ENCODE measurements around the gene DOCK8.

Gene DOCK8

DNA sequence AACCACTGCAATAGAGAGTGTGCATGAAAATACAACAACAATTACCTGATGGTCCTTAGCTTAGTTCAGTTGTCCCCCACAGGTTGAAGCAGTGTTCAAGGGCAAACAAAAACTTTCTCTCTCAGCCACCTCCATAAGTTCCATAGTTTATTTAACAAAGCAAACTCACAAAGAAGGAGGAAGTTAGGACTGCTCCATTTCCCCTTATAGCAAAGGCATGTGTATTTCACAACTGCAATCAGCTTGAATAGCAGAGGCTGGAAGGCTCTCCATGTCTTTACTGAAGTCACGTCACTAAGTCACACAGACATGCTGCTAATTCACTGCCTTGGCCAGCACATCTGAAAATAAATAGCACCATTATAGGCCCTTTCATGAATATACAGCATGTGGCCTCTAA is 43.3 kb downstream of the DOCK8 start:
- no peaks in the 10 kb centered on the region for H3K36me3 ChIP-seq (ENCODE audit: control insufficient read depth, insufficient read depth, low read length)
- peaks cover 5% of the 10 kb centered on the region for H3K4me1 ChIP-seq (ENCODE audit: control insufficient read depth, insufficient read depth, low read length)
- H3K9ac ChIP-seq (ENCODE audit: low read length) = no peak overlapping the region

DNA sequence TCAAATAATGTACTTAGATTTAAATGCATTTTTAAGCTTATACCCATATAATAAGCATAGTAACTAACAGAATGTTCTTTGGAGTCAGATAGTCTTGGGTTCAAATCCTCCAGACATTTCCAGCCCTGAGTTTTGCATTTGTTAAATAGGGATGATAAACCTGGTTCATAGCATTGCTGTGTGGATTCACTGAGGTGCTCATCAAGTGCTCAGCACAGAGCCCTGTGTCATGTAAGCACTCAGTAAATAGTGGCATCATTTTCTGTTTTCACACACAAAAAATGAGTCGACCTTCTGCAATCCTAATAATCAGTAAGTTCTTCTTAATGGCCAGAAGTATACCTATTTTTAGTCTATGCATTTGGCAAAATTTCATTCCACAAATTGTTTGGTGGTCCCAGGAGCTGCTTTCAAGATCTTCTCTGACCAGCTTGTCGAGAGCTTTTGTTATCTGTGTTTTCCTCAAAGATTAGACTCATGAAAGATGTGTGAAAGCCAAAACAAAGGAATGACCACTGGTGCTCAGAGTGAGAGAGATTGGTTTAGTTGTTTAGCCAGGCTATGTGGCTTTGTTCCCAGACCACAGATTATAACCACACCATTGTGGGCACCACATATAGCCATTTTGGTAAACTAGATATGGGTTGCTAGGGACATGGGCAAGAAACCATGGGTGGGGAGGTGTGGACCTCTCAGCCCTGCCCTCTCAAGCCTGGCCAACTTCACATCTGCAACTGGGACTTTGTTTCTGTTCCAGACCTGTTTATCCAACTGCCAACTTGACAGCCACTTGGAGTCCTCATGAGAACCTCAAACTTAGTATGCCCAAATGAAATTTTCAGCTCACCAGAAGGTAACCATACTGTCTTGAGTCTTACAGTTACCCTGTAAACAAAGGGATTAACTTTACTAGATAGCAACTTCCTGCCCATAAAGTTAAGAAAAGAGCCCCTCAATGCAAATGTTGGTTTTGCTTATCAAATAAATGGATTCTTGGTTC is 45.0 kb downstream of the DOCK8 start:
- Histone ChIP-seq H3K9ac (ENCODE audit: low read length) (no peak overlapping the region), H3K36me3 (ENCODE audit: control insufficient read depth, insufficient read depth, low read length) (no peaks in the 10 kb centered on the region), H3K27me3 (ENCODE audit: control insufficient read depth, insufficient read depth, low read length) (no peaks in the 10 kb centered on the region), H3K4me3 (ENCODE audit: low read length) (no peak overlapping the region), H3K4me1 (ENCODE audit: control insufficient read depth, insufficient read depth, low read length) (peaks cover 5% of the 10 kb centered on the region), H3K9me3 (ENCODE audit: control insufficient read depth, low read length) (no peaks in the 10 kb centered on the region)

More for the DNA sequence above, 43.3 kb downstream of the DOCK8 start:
- no peaks in the 10 kb centered on the region for H3K9me3 ChIP-seq (ENCODE audit: control insufficient read depth, low read length)
- no peak overlapping the region for H3K4me3 ChIP-seq (ENCODE audit: low read length)
- H3K27me3 ChIP-seq (ENCODE audit: control insufficient read depth, insufficient read depth, low read length) = no peaks in the 10 kb centered on the region

DNA sequence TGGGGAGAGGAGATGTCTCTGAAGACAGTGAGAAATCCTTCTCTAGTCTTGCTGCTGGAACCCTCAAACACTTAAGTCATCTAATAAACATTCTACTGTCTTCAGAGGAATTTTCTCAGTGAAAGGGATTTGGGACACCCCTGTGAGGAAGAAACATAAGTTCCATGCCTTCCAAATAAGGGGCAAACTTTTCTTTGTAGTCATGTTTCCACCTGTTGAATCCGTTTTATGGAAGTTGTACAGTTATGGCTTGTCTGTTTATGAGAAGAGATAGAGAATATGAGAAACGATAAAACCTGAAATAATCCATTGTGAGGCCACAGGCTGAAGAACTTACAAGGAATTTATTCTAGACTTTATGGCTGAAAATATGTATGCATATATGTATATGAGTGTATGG is 49.6 kb downstream of the DOCK8 start:
- Histone ChIP-seq H3K4me3 (ENCODE audit: low read length) (no peak overlapping the region), H3K9me3 (ENCODE audit: control insufficient read depth, low read length) (no peaks in the 10 kb centered on the region), H3K4me1 (ENCODE audit: control insufficient read depth, insufficient read depth, low read length) (peaks cover 11% of the 10 kb centered on the region), H3K9ac (ENCODE audit: low read length) (no peak overlapping the region), H3K27me3 (ENCODE audit: control insufficient read depth, insufficient read depth, low read length) (no peaks in the 10 kb centered on the region), H3K36me3 (ENCODE audit: control insufficient read depth, insufficient read depth, low read length) (no peaks in the 10 kb centered on the region)

DNA sequence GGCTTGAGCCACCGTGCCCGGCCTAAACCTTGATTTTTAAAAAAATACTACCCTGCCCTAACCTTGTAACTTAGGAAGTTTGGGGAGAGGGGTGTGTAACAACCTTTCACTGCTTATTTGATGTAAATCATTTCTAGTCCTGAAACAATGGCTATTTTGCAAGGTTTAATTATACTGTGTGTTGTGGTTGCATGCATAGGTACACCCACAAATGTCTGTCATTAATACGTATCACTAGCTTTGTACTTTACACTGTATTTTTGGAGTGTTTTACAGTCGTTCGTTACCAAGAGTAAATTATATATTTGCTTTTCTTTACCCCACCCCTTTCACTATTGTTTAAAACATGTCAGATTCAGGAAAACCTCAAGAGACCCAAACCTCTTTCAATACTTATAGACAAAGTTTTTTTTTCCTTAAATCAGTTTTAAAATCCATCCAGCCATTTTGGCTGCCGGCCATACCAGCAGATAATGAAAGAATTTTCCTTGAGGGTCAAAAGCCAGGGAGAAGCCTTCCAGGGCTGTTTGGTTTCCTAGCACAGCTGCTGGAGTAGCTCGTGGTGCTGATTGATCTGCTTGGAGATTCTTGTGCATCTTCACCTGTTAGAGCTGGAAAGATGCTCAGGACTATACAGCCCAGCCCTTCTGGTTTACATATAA is 50.7 kb downstream of the DOCK8 start:
- no peaks in the 10 kb centered on the region for H3K36me3 ChIP-seq (ENCODE audit: control insufficient read depth, insufficient read depth, low read length)
- no peak overlapping the region for H3K9ac ChIP-seq (ENCODE audit: low read length)
- H3K9me3 ChIP-seq (ENCODE audit: control insufficient read depth, low read length) = no peaks in the 10 kb centered on the region
- H3K27me3 ChIP-seq (ENCODE audit: control insufficient read depth, insufficient read depth, low read length) = no peaks in the 10 kb centered on the region
- H3K4me1 ChIP-seq (ENCODE audit: control insufficient read depth, insufficient read depth, low read length) = peaks cover 6% of the 10 kb centered on the region
- no peak overlapping the region for H3K4me3 ChIP-seq (ENCODE audit: low read length)

DNA sequence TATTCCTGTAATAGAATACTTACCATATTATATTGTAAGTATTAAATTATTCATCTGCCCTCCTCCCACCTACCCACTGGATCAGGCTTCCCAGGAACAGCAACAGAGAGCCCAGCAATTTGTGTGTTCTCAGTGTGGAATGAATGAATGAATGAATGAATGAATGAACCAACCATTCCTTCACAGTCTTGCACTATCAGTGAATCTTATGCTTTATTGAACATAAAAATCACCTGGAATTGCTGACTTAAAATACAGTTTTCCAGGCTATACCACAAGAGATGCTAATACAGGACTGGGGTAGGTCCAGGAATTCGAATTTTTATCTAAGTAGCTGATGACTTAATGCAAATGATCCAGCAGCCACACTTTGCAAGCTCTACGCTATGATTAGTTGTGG is 51.6 kb downstream of the DOCK8 start:
- Histone ChIP-seq H3K36me3 (ENCODE audit: control insufficient read depth, insufficient read depth, low read length) (no peaks in the 10 kb centered on the region), H3K4me3 (ENCODE audit: low read length) (no peak overlapping the region), H3K9me3 (ENCODE audit: control insufficient read depth, low read length) (no peaks in the 10 kb centered on the region), H3K4me1 (ENCODE audit: control insufficient read depth, insufficient read depth, low read length) (peaks cover 6% of the 10 kb centered on the region), H3K9ac (ENCODE audit: low read length) (no peak overlapping the region), H3K27me3 (ENCODE audit: control insufficient read depth, insufficient read depth, low read length) (no peaks in the 10 kb centered on the region)

DNA sequence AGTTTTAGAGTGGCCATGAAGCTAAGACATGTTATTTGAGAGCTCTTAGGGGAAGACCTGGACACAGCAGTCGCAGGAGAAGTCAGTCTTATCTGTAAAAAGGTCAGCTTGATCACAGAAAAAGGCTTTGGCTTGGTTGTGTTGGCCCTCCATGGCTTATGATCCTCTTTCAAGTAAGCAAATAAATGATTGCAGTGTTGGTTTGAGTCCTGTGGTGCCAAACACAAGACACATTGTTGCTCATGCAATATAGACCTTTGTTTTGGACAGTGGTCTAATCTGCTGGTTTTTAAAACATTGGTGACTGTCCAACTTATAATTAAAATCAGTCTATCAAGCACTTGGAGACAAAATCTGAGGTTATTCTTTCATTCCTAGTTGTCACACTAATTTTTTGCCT is 54.0 kb downstream of the DOCK8 start:
- H3K36me3 ChIP-seq (ENCODE audit: control insufficient read depth, insufficient read depth, low read length) = no peaks in the 10 kb centered on the region
- H3K9me3 ChIP-seq (ENCODE audit: control insufficient read depth, low read length) = no peaks in the 10 kb centered on the region
- H3K4me1 ChIP-seq (ENCODE audit: control insufficient read depth, insufficient read depth, low read length) = peaks cover 6% of the 10 kb centered on the region
- no peak overlapping the region for H3K9ac ChIP-seq (ENCODE audit: low read length)
- no peaks in the 10 kb centered on the region for H3K27me3 ChIP-seq (ENCODE audit: control insufficient read depth, insufficient read depth, low read length)
- H3K4me3 ChIP-seq (ENCODE audit: low read length) = no peak overlapping the region

DNA sequence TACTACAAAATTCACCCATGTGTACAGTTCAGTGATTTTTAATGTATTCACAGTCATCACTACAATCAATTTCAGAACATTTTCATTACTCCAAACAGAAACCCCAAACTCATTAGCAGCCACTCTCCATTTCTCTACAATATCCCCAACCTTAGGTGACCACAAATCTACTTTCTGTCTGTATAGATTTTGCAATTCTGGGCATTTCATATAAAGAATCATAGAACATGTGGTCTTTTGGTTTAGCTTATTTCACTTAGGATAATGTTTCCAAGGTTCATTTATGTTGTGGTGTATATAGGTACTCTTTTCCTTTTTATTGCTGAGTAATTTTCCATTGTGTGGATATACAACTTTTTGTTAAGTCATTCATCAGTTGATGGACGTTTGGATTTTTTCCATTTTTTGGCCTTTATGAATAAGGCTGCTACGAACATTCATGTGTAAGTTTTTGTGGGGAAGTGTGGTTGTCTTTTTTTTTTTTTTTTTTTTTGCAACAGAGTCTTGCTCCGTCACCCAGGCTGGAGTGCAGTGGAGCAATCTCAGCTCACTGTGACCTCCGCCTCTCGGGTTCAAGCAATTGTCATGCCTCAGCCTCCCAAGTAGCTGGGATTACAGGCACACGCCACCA is 54.5 kb downstream of the DOCK8 start:
- H3K4me3 ChIP-seq (ENCODE audit: low read length) = no peak overlapping the region
- H3K36me3 ChIP-seq (ENCODE audit: control insufficient read depth, insufficient read depth, low read length) = no peaks in the 10 kb centered on the region
- no peak overlapping the region for H3K9ac ChIP-seq (ENCODE audit: low read length)
- H3K27me3 ChIP-seq (ENCODE audit: control insufficient read depth, insufficient read depth, low read length) = no peaks in the 10 kb centered on the region
- H3K4me1 ChIP-seq (ENCODE audit: control insufficient read depth, insufficient read depth, low read length) = peaks cover 6% of the 10 kb centered on the region
- no peaks in the 10 kb centered on the region for H3K9me3 ChIP-seq (ENCODE audit: control insufficient read depth, low read length)

DNA sequence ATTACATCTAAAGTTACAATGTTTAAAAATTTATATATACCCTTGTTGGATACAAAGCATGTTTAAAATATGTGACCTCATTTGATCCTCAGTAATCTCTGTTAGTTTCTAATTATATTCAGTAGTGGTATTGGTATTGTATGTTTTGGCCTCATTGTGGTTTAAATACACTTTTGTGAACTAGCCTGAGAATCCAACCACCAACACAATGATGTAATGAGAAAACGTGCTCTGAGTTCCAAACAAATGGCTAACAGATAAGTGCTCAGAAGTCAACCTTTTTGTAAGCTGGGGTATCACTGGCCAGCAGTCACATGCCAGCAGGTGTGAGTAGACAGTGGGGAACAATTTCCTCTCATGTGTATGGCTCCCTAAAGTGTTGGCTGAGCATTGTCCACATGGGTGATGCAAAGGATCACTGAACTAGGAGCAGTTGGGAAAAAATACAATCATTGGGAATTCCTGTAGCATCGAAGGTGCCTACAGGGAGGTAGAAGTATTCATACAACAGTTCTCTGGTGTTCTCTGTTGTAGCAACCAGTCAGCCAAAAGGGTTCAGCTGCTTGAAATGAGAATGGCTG is 56.1 kb downstream of the DOCK8 start:
- Histone ChIP-seq H3K4me1 (ENCODE audit: control insufficient read depth, insufficient read depth, low read length) (peaks cover 2% of the 10 kb centered on the region), H3K9me3 (ENCODE audit: control insufficient read depth, low read length) (no peaks in the 10 kb centered on the region), H3K27me3 (ENCODE audit: control insufficient read depth, insufficient read depth, low read length) (no peaks in the 10 kb centered on the region), H3K36me3 (ENCODE audit: control insufficient read depth, insufficient read depth, low read length) (no peaks in the 10 kb centered on the region), H3K9ac (ENCODE audit: low read length) (no peak overlapping the region), H3K4me3 (ENCODE audit: low read length) (no peak overlapping the region)

DNA sequence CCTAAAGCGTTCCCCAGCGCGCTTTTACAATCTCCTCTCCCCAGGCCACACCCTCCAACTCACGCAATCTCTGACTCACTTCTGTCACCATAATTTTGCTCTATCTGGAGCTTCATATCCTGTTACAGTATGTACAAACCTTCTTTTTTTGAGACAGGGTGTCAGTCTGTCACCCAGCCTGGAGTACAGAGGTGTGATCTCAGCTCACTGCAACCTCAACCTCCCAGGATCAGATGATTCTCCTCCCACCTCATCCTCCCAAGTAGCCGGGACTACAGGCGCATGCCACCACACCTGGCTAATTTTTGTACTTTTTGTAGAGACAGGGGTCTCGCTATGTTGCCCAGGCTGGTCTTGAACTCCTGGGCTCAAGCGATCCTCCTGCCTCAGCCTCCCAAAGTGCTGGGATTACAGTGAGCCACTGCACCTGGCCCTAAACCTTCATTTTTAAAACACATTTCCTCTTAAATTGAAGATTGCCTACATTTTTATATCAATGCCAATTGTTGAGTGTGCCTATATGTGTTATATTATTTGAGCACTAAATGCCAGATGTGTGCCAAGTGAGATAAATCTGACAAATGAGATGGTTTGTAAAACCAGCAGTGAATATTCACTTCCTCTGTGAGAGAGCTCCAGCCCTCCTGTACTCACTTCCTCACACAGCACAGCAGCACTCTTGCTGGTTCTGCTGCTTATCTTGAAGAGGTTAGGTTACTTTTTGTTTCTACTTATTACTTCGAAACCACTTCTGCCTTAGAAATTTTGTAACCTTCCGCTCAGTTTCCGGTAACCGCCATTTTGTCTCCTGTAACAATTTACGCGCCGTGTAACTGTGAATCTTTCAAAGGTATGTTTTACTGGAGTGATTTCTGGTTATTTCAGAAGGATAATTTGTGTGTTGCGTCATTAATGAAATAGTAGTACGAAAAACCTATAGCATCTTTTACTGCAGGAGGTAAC is 57.9 kb downstream of the DOCK8 start:
- Histone ChIP-seq H3K4me1 (ENCODE audit: control insufficient read depth, insufficient read depth, low read length) (no peaks in the 10 kb centered on the region), H3K36me3 (ENCODE audit: control insufficient read depth, insufficient read depth, low read length) (no peaks in the 10 kb centered on the region), H3K27me3 (ENCODE audit: control insufficient read depth, insufficient read depth, low read length) (no peaks in the 10 kb centered on the region), H3K9ac (ENCODE audit: low read length) (no peak overlapping the region), H3K4me3 (ENCODE audit: low read length) (no peak overlapping the region), H3K9me3 (ENCODE audit: control insufficient read depth, low read length) (no peaks in the 10 kb centered on the region)

DNA sequence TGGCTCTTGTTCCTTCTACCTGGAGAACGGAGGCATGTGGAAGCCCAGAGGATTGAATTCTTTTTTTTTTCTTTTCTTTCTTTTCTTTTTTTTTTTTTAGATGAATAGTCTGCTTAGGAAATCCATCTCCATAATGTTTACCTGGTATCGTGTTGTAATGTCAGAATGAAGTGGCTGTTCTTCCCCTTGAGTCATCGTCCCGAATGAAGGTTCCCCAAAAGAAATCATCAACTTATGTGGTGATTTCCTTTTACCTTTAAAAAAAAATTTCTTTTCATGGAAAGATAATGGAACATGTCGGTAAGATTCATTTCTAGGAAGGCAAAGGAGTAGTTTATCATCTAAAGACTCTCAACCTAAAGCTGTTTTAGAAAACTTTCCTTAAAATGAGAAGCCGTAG is 59.7 kb downstream of the DOCK8 start:
- Histone ChIP-seq H3K36me3 (ENCODE audit: control insufficient read depth, insufficient read depth, low read length) (no peaks in the 10 kb centered on the region), H3K27me3 (ENCODE audit: control insufficient read depth, insufficient read depth, low read length) (no peaks in the 10 kb centered on the region), H3K4me1 (ENCODE audit: control insufficient read depth, insufficient read depth, low read length) (no peaks in the 10 kb centered on the region), H3K9ac (ENCODE audit: low read length) (no peak overlapping the region), H3K9me3 (ENCODE audit: control insufficient read depth, low read length) (no peaks in the 10 kb centered on the region), H3K4me3 (ENCODE audit: low read length) (no peak overlapping the region)

DNA sequence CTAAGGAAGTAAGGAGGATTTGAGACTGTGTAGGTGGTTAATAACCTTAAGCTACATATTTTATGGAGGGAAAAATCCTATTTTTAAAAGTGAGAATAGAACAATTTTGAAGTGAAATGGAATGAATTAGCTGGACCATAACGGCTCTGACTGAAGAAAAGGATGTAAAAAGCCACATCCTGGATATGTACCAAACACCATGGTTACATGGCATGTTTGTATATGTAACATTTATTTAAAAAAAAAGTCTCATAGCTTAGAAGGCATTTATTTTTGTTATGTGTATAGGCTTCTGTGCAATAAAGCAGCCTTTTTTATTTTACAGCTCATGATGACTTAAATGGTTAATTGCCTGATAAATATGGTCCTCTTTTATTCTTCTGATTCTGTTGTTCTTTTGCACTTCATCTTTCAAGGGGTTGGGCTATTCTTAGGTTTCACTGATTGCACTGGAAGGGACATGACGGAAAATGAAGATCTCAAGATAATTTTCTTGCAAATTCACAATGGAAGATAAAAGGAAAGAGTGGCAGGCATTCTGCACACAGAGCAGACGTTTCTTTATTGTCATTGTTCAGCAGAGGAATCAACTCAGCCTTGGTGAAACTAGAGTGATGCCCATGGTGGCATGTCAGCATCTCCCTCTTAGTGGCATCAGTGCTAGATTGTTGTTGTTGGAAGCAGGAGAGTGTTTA is 63.1 kb downstream of the DOCK8 start:
- Histone ChIP-seq H3K27me3 (ENCODE audit: control insufficient read depth, insufficient read depth, low read length) (no peaks in the 10 kb centered on the region), H3K9me3 (ENCODE audit: control insufficient read depth, low read length) (no peaks in the 10 kb centered on the region), H3K4me1 (ENCODE audit: control insufficient read depth, insufficient read depth, low read length) (no peaks in the 10 kb centered on the region), H3K36me3 (ENCODE audit: control insufficient read depth, insufficient read depth, low read length) (no peaks in the 10 kb centered on the region), H3K9ac (ENCODE audit: low read length) (no peak overlapping the region), H3K4me3 (ENCODE audit: low read length) (no peak overlapping the region)
